Measurements from ENCODE around the gene BTG2.
A peak's percentile ranks its signal among the peaks of the same experiment; 100 is the strongest.

BTG2 gene

DNA sequence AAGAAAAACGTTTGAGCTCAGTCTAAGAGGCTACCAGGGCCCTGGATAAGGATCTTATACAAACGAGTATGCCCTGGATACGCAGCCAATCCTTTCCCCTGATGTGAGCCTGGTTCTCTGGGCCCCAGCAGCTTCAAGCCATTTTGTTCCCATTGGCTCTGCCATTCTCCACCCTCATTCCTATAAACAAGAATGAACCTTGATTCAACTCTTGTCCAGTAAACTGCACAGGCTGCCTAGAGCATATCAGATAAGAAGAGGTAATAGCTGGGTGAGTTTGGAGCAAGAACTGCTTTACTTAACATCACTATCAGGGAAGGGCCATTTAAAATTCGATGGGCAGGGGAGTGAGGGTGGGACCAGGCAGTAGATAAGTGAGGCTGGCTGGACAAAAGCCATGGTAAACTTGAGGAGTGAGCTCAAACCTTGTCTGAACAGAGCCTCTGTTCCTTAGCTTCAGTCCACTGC is 11.3 kb downstream of the BTG2 start:
- no peak for DNase-seq (ENCODE audit: low read depth in 2 of 2, low spot score in 1 of 2)

DNA sequence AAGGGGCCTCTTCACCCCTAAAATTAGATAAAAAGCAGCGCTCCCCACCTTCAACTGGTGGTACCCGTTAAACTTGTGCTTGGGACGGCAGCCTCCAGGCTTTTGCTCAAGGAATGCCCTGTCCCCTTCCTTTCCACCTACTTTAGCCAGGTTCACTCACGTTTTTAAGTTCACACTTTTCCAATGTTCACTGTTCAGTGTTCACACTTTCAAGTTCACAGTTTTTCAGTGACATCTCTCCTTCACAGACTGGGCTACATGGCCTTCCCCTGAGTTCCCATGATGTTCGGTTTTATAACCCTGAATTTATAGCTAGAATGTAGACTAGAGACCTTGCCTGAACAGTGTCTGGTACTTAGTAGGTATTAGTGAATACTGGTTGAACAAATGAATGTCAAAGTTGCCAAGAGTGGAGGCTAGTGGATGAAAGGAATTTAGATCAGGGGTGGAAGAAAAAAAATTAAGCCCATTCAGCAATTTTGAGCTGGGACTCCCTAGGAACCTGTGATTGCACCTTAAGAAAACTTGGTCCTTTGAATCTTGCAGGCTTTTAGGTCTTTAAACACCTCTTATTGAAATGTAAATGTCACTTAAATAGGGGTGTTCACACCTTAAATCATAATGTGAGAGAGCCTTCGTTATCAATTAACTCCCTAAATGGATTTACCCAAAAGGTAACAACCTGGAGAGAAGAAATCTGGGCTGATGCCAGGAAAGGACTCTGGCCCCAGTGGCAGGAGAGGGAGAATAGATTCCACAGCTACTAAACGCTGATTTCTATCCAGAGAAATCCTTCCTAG is 12.3 kb downstream of the BTG2 start:
- DNase-seq (ENCODE audit: low read depth in 2 of 2, low spot score in 1 of 2): no peak

DNA sequence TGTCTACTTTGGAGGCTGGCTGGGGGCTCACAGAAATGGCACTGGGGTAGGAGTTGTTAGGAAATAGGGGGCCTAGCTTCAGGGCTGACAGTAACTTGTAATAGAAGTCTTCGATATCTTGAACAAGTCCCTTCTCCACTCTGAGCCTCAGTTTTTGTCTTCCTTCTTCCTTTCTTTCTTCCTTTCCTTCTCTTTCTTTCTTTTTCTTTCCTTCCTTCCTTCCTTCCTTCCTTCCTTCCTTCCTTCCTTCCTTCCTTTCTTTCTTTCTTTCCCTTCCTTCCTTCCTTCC is 12.9 kb downstream of the BTG2 start:
- DNase-seq (ENCODE audit: low read depth in 2 of 2, low spot score in 1 of 2): no peak

DNA sequence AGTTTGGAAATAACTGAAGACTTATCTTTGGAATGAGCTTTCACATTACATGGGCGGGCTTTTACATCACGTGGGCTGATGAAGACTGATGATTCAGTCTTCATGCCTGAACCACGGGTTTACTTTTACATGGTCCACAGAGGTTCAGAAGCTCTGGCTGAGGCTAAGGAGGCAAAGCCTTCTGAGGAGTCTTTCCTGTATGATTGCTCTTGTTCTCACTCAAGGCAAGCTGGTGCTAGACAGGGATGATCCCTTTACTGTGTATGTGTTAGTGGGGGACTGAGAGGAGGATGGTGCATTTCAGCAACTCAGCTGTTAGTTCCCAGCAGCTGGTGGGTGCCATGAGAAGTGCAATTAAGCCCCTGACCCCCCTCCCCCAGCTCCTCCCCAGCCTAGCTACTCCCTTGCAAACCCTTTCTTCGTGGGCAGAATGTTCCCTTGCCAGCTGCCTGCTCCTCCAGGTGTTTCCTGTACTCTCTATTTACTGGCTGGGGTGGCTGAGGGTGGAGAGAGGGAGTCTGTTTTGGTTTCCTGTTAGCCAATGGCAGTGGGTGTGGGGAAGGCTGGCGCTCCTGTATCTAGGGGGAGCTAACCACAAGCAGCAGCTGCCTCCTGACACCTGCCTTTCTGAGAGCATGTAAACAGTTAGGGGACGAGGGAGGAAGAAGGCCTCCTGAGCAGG is 15.4 kb downstream of the BTG2 start:
- no peak for DNase-seq (ENCODE audit: low read depth in 2 of 2, low spot score in 1 of 2)

DNA sequence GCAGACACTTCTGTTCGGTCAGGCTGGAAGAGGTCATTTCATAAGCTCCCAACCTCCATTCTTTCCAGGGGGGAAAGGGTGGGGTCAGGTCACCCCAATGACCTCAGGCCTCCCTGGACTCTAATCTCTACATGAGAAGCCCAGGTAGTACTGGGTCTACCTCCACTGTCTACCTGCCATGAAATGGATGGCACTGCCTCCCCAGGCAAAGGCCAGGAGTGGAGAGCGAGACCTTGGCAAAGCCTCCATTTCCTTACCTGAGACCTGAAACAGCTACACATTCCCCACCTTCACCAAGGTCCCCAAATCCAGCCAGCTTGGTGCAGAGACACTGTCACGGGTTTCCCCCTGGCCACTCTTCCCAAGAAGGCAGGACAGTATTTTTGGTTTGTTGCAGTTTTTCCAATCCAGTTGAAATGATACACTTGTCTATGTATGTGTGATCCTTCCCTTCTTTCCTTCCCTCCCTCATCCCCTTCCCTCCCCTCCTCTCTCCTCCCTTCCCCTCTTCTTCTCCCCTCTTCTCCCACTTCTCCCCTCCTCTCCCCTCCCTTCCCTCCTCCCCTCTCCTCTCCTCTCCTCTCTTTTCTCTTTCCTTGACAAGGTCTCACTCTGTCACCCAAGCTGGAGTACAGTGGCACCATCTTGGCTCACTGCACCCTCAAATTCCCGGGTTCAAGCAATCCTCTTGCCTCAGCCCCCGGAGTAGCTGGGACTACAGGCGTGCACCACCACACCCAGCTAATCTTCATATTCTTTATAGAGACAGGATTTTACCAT is 16.1 kb downstream of the BTG2 start:
- no peak for DNase-seq (ENCODE audit: low read depth in 2 of 2, low spot score in 1 of 2)

DNA sequence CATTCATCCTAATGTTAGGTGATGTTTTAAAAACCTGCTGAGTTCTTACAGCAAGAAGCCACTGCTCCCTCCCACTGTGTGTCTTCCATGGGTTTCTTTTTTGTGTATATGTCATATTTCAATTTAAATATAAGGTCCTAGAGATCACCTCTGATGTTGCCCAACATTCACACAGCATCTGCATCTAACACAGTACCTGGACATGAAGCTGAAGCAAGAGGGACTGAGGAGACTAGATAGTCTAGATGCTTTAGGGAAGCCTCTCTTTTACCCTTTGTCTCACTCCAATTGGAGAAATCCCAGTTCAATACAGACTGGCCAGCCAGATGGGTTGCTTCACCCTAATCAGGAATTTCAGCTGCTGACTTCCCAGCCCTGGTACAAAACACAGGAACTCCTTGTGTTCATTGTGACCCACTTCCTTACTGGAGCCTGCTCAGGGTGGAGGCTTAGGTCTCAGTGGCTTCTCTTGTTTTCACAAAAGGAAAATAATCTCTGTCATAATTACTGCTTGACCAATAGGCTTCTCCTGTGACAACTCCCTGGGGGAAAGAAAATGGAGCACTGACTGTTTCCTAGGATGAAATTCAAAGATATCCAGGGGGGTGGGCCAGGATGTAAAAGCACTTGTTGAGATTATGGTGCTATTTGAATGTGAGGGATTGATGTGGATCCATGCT is 17.3 kb downstream of the BTG2 start:
- no peak for DNase-seq (ENCODE audit: low read depth in 2 of 2, low spot score in 1 of 2)

DNA sequence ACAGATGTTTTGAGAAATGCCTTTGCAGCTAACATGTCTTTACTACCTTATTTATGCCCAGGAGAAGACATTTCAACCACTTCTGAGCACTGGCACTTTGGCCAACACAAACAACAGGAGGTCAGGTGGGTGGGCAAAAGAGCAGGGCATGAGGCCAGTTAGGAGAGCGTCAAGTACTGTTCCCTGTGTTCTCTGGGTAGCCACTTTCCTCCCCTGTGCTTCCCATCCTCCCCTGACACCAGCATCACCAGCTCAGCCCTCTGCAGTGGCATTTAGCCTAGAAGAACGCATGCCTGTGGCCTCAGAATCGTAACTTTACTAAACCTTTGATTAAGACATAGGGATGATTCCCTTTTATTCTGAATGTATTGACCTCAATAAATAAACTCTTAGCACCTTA is 18.3 kb downstream of the BTG2 start:
- DNase-seq (ENCODE audit: low read depth in 2 of 2, low spot score in 1 of 2): no peak

DNA sequence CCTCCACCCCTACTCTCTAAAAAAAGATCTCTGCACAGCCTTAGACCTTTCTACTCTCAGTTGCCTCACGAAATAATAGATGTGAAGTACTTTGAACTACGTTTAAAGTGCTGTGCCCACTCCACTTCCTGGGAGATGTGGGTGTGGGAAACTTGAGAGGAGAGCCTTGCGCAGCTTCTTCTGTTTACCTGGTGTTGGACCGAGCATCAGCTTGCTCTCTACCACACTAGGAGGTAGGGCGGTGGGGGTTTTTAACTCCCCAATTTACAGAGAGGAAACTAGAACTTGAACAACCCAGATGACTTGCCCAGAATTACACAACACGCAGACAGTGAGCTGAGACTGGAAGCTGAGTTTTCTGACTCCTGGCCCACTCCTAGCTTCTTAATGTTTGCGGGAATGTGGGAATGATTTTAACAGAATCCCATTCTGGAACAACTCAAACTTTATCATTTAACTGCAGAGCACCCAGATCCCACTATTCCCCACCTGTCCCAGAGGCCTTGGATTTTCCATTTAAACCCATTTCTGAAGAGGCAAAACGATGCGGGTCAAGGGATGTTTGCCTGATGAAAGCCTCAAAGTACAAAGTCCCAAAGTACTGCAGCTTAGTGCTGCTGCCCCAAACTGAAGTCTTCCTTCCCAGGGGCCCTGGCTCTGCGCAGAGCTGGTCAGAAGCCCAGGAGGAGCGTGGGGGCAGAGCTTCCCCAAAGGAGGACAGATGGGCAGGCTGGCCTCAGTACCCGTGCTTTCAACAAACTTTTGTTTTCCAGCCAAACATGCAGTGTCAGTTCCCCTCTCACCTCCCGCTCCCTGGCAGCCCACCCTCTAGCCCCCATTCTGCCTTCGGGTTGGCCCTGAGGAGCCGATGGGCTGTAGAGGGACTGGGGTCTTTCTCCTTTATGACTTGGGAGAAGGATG is 19.0 kb downstream of the BTG2 start:
- no peak for DNase-seq (ENCODE audit: low read depth in 2 of 2, low spot score in 1 of 2)

DNA sequence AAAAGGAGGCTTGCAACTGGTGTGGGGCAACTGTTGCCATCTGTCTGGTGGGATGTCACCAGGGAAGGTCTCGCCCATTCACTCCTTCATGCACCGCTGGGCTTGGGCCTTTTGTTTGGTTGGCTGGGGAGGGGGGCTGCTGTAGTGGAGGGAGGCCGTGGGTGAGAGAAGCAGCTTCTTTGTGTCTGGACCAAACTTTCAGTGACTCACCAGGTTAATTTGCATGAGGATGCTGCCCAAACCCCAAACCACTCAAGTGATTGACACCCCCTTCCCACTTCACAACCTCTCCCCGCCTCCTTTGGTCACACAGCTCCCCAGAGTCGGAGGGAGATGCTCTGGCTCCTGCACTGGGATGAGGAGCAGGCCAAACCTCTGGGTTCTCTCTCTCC is 19.7 kb downstream of the BTG2 start:
- DNase-seq (ENCODE audit: low read depth in 2 of 2, low spot score in 1 of 2): no peak

DNA sequence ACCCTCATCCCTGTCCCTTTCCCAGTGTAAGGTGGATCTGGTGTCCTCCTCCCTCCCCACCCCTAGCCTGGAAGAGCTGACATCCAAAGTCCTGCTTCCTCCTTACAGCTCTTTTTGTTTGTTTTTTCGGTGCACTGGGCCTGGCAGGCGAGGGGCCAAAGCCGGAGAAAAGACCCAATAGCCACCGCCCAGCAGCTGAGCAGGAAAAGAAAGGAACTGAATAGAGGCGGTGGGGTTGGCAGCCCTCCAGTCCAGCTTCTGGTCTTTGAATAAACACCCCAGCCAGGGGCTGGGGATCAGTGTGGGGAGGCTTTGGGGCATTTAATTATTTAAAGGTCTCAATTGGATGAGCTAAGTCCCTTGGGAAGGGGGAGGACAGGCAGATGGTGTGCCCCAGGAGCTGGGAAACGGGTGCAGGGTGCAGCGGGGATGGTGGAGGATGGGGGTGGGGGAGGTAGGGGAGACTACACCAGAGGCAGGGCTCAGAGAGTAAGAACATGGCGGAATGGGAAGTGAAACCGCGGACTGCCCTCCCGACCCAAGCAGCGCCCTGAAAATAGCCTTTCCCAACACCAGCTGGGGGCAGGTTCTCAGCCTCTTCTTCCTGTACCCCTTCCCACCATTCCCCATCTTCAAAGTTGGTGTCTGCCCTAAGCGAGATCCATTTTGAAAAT is 20.2 kb downstream of the BTG2 start:
- DNase-seq (ENCODE audit: low read depth in 2 of 2, low spot score in 1 of 2): no peak

DNA sequence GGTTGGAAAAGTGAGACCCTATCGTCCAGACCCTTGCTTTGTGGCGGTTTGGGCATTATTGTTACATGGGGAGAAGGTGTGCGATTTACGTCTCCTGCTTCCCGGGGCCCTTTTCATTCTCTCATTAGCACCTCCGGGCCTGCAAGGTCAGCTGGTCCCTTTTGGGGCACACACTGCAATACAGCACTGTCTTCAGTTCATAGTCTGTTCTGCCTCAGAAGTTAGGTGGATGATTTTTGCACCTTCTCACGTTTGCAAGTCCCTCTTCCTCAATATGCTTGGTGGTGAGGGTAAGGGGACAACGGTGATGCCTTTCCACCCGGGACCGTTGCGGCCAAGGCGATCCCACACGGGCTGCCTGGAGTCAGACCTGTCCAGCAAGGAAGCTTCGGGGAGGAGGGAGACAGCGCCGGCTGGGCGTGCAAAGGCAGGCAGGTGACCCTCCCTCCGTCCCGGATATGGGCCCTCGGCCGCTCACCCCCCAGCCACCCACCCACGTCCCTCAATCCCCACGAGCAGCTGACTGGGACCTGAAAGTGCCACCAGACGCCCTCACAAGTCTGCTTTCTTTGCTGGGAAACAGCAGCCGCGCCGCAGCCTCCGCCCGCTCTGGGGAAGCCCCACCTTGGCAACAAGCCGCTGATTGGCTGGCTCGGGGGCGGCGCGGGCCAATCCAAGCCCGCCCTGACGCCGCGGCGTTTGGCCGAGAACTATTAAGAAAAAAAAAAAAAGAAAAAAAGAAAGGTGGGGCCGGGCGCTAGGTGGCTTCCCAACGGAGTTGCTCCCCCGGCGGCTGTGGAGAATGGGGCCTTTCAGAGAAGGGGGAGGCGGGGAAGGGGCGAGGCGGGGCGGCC is 21.7 kb downstream of the BTG2 start:
- peak; percentile 77 to 91 for DNase-seq (ENCODE audit: low read depth in 2 of 2, low spot score in 1 of 2)

DNA sequence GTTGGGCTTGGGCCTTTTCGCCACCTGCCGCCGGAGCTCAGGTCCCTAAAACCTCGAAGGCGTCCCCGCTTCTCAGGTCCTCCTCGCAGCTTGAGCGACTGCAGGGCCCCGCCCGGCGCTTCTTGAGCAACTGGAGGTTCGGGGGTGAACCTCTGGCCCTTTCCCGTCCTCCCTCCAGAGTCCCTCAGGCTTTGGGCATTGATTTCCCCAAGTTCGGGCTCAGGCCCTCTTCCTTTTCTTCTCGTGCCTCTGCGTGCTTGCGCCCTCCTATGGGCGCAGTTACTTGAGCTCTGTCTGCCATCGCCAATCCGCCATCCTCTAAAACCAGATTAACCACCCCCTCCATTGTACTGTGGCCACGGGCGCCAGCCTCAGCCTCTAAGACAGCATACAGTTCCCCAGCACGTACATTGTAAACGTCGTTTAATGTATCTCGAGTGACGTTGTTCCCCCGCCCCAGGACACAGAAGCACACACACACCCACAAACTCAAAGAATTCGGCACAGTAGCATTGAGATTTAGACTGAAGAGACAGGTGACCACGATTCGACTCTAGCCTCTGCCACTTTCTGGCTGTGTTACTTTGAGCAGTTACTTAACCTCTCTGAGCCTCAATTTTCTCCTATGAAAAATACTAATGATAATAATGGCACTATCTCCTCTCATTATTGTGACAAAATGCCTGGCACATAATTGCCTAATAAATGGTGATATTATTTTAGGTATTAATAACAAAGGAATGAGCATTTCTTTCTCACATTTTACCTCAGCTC is 22.6 kb downstream of the BTG2 start:
- no peak for DNase-seq (ENCODE audit: low read depth in 2 of 2, low spot score in 1 of 2)

DNA sequence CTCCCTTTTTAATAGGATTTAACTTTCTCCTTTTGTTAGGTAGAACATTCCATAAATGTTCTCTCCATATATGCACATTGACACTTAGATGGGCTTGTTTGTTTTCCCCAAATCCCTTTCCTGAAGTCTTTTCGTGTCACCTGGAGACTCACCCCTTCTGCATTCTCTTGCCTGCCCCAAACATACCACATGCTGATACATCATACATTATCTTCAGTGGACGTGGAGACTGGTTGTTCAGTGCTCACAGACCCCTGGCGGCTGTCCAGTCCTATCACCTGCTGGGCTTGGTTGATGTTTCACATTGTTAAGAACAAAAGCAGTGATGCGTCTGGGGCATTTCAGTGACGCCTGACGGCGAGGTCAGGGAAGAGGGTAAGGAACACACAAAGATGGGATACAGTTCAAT is 23.4 kb downstream of the BTG2 start:
- no peak for DNase-seq (ENCODE audit: low read depth in 2 of 2, low spot score in 1 of 2)

DNA sequence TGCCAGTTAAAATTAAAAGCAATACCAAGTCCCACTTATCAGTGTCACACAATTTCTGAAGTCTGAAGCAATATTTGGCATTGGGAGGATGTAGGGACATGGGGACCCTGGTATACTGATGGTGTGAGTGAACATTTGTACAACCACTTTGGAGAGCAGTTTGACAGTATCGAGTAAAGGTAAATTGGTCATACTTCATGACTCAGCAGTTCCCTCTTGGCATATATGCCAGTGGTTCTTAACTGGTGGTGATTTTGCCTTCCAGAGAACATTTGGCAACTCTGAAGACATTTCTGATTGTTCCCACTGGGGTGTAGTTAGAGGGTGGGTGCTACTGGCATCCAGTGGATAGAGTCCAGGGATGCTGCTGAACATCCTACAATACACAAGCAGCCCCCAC is 25.9 kb downstream of the BTG2 start:
- no peak for DNase-seq (ENCODE audit: low read depth in 2 of 2, low spot score in 1 of 2)

DNA sequence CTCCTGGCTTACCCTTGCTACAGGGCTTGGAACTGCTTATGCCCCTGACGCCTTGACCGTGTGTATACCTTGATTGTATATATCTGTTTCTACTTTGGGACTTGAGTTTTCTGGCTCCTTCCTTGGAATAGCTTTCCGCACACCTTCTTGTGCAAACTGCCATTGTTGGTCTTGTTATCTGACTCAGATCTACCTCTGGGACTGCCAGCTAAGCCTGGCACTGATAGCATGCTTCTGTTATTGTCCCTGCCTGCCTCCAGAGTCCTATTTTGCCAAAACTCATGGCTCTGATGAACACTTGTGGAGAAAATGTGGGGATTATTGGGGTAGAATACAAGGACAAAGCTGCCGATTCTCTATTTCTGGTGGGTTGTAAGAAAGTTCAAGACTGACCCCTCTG is 30.2 kb downstream of the BTG2 start:
- no peak for DNase-seq (ENCODE audit: low read depth in 2 of 2, low spot score in 1 of 2)

DNA sequence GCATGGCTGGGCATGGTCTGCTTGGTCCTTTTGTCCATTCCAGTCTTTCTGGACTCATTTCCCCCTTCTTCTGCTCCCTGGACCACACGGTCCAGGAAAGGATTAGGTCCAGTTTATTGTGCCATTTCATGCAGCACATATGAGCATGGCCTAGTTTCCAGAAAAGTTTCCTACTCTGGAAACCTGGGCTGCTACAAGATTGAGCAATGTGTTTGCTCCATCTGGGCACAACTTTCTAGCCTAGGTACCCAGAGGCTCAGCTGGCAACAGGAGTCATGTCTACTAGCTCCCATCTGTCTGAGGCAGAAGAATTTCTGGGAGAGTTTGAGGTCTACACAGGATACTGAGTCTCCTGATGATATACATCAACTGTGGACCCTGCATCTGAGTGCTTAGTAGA is 30.8 kb downstream of the BTG2 start:
- DNase-seq (ENCODE audit: low read depth in 2 of 2, low spot score in 1 of 2): no peak

DNA sequence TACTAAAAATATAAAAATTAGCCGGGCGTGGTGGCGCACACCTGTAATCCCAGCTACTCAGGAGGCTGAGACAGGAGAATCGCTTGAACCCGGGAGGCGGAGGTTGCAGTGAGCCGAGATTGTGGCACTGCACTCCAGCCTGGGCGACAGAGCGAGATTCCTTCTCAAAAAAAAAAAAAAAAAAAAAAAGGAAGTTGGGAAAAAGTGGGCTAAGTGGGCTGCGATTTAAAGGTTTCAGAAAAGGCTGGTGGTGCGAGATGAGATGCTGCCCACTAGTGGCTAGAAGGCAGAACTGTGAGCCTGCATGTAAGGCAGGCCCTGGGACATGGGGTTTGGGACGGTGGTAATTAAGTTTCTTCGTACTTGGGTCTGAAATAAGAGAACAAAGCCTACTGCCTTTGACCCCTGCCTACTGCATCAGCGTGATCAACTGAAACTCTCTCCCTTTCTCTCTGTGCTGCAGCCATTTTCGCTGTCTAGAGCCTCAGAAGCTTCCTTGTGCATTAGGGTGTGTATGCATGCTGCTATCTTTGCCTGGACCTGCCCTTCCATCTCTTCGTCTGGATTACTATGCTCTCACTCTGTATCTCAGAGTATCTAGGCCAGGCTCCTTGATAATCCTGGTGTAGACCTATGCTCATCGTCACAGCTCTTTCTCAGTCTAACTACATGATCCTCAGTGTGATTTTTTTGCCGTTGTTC is 33.2 kb downstream of the BTG2 start:
- no peak for DNase-seq (ENCODE audit: low read depth in 2 of 2, low spot score in 1 of 2)

Data from stimulated activated CD8-positive, alpha-beta memory T cell treated with anti-CD3 and anti-CD28 coated beads, Interleukin-4, amount 100 ng/mL, for 1 hour (primary cell).